ENCODE measurements around the gene RPUSD1. TPM values are rescaled to one million over a fixed set of nuclear protein-coding genes. Genes with fewer than 3 reads are reported as not detected.

The RPUSD1 gene
- total RNA-seq, 3 donors from 2014 or later (not counting 1 experiment from before 2014, with no cell fraction given): 20.8 to 31.7 (median 29.6) TPM

DNA sequence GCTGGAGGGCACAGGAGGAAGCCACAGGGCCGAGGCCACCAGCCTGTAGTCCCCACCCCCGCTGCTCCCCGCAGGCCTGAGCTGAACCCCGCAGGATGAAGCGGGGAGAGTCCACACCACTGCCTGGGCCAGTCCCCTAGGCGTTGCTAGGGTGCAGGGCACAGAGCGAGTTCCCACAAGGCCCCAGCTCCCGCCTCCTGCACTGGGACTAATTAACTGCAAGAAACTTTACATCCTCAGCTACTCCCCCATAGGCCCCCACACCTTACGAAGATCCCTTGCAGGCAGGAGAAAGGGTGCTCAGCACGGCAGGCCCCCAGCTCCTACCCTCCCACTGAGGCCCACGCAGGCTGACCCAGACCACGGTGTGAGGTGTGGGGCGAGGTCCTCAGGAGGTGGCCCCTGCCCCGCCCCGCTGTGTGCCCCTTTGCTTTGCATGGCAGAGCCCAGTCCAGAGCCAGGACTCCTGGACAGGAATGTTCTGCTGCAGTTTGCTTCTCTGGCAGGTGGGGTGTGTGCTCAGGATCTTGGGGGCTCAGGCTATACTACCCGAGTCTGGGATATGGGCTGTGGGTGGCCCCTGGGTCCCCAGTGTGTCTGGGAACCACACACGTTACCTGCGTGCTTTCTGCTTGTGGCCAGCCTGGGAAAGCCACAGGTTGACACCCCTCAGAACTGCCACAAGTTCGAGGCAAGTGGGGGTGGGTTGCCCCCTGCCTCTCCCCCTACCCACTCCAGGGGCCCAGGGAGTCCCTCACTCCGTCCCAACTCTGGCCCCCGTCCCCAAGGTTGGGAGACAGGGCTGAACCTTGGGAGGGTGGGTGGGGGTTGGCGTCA, 11.1 kb upstream of the RPUSD1 start:
- ATAC-seq (no peak), DNase-seq (no peak)
- no peak overlapping the region for H3K4me3 Mint-ChIP-seq
- WGBS (ENCODE audit: insufficient coverage): 59% methylated on average over 22 of the region's 22 CpGs
- Histone ChIP-seq H3K36me3 (ENCODE audit: control insufficient read depth, insufficient read depth, low read length) (no peaks in the 10 kb centered on the region), H3K4me1 (ENCODE audit: control insufficient read depth, insufficient read depth, low read length) (no peaks in the 10 kb centered on the region), H3K27me3 (ENCODE audit: control insufficient read depth, insufficient read depth, low read length) (peaks cover 13% of the 10 kb centered on the region), H3K9me3 (ENCODE audit: control insufficient read depth, insufficient read depth, low read length) (no peaks in the 10 kb centered on the region), H3K4me3 (ENCODE audit: low read length) (no peak overlapping the region), H3K27ac (ENCODE audit: low read length) (no peak overlapping the region)
- H3K27me3 Mint-ChIP-seq (ENCODE audit: low read depth in 2 of 2): peaks cover 0 to 3% of the 10 kb centered on the region in 2 donors
- H3K9me3 Mint-ChIP-seq: no peaks in the 10 kb centered on the region
- TF ChIP-seq, protein P1, sequence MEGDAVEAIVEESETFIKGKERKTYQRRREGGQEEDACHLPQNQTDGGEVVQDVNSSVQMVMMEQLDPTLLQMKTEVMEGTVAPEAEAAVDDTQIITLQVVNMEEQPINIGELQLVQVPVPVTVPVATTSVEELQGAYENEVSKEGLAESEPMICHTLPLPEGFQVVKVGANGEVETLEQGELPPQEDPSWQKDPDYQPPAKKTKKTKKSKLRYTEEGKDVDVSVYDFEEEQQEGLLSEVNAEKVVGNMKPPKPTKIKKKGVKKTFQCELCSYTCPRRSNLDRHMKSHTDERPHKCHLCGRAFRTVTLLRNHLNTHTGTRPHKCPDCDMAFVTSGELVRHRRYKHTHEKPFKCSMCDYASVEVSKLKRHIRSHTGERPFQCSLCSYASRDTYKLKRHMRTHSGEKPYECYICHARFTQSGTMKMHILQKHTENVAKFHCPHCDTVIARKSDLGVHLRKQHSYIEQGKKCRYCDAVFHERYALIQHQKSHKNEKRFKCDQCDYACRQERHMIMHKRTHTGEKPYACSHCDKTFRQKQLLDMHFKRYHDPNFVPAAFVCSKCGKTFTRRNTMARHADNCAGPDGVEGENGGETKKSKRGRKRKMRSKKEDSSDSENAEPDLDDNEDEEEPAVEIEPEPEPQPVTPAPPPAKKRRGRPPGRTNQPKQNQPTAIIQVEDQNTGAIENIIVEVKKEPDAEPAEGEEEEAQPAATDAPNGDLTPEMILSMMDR (IDR thresholded peaks at IDR 0.05): no peak
- no peaks in the 10 kb centered on the region for H3K4me1 Mint-ChIP-seq
- no peaks in the 10 kb centered on the region for H3K36me3 Mint-ChIP-seq
- H3K27ac Mint-ChIP-seq: no peak overlapping the region
- intact Hi-C loops (cut with micrococcal nuclease): no loop called here

DNA sequence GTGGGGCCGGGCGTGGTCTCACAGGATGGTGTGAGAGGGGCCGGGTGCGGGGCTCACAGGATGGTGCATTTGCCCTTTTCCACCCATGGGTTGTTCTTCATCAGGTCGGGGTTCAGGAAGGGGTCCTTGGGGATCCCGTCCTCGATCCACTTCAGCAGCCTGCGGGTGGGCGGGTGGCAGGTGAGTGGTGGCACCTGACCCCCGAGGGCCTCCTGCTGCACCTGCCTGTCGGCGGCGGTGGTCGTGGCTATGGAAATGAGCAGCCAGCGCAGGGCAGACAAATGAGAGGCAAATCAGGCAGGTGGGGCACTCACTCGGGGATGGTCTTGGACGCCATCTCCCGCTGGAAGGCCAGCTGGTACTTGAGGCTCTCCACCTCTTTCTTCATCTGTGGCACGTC, 10.5 kb upstream of the RPUSD1 start:
- peaks cover 0 to 3% of the 10 kb centered on the region in 2 donors for H3K27me3 Mint-ChIP-seq (ENCODE audit: low read depth in 2 of 2)
- WGBS (ENCODE audit: insufficient coverage): 89% methylated on average over 19 of the region's 19 CpGs
- TF ChIP-seq, protein P1 (IDR thresholded peaks at IDR 0.05): no peak
- H3K4me3 ChIP-seq (ENCODE audit: low read length): no peak overlapping the region
- H3K9me3 ChIP-seq (ENCODE audit: control insufficient read depth, insufficient read depth, low read length): no peaks in the 10 kb centered on the region
- H3K36me3 ChIP-seq (ENCODE audit: control insufficient read depth, insufficient read depth, low read length): no peaks in the 10 kb centered on the region
- H3K4me1 ChIP-seq (ENCODE audit: control insufficient read depth, insufficient read depth, low read length): no peaks in the 10 kb centered on the region
- no peak overlapping the region for H3K27ac Mint-ChIP-seq
- no peaks in the 10 kb centered on the region for H3K4me1 Mint-ChIP-seq
- H3K27ac ChIP-seq (ENCODE audit: low read length): no peak overlapping the region
- DNase-seq (no peak), ATAC-seq (no peak)
- H3K36me3 Mint-ChIP-seq: no peaks in the 10 kb centered on the region
- intact Hi-C loops (cut with micrococcal nuclease): no loop called here
- no peaks in the 10 kb centered on the region for H3K9me3 Mint-ChIP-seq
- H3K27me3 ChIP-seq (ENCODE audit: control insufficient read depth, insufficient read depth, low read length): peaks cover 13% of the 10 kb centered on the region
- H3K4me3 Mint-ChIP-seq: no peak overlapping the region

DNA sequence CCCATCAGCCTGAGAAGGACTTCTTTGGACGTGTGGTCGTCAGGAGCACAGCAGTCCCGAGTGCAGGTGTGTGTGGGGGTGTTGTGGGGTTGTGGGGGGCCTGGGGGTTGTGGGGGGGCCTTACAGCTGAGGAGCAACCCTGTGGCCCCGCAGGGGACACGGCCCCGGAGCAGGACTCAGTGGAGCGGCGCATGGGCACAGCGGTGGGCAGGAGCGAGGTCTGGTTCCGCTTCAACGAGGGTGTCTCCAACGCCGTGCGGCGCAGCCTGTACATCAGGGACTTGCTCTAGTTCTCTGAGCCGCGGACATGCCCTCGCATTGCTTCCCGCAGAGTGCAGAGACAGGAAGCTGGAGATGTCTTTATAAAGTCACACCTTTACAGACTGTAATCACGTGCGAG, 9.5 kb upstream of the RPUSD1 start:
- Histone ChIP-seq H3K27me3 (ENCODE audit: control insufficient read depth, insufficient read depth, low read length) (peaks cover 13% of the 10 kb centered on the region), H3K27ac (ENCODE audit: low read length) (no peak overlapping the region), H3K4me1 (ENCODE audit: control insufficient read depth, insufficient read depth, low read length) (no peaks in the 10 kb centered on the region), H3K36me3 (ENCODE audit: control insufficient read depth, insufficient read depth, low read length) (no peaks in the 10 kb centered on the region), H3K9me3 (ENCODE audit: control insufficient read depth, insufficient read depth, low read length) (no peaks in the 10 kb centered on the region), H3K4me3 (ENCODE audit: low read length) (no peak overlapping the region)
- intact Hi-C loops (cut with micrococcal nuclease): no loop called here
- no peaks in the 10 kb centered on the region for H3K4me1 Mint-ChIP-seq
- 96% methylated on average over 22 of the region's 22 CpGs for WGBS (ENCODE audit: insufficient coverage)
- no peak overlapping the region for H3K4me3 Mint-ChIP-seq
- no peaks in the 10 kb centered on the region for H3K36me3 Mint-ChIP-seq
- ATAC-seq (no peak), DNase-seq (no peak)
- H3K27ac Mint-ChIP-seq: no peak overlapping the region
- TF ChIP-seq, protein P1 (IDR thresholded peaks at IDR 0.05): no peak
- H3K27me3 Mint-ChIP-seq (ENCODE audit: low read depth in 2 of 2): peaks cover 0 to 3% of the 10 kb centered on the region in 2 donors
- no peaks in the 10 kb centered on the region for H3K9me3 Mint-ChIP-seq

DNA sequence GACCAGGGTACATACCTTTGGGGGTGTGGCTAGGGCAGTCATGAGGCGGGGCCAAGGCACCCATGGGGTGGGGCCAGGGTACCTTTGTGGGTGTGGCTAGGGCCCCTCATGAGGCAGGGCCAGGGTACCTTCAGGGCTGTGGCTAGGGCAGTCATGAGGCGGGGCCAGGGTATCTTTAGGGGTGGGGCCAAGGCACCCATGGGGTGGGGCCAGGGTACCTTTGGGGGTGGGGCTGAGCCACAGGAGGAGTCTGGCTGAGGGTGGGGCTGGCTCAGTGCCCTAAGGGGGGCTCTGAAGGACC, 8.9 kb upstream of the RPUSD1 start:
- H3K4me1 ChIP-seq (ENCODE audit: control insufficient read depth, insufficient read depth, low read length): no peaks in the 10 kb centered on the region
- DNase-seq: no peak
- peak in 1 of 3 donors; percentile 15 for ATAC-seq
- H3K36me3 ChIP-seq (ENCODE audit: control insufficient read depth, insufficient read depth, low read length): no peaks in the 10 kb centered on the region
- Mint-ChIP-seq H3K9me3 (no peaks in the 10 kb centered on the region), H3K4me3 (no peak overlapping the region), H3K36me3 (no peaks in the 10 kb centered on the region), H3K4me1 (no peaks in the 10 kb centered on the region), H3K27me3 (ENCODE audit: low read depth in 2 of 2) (peaks cover 0 to 3% of the 10 kb centered on the region in 2 donors), H3K27ac (no peak overlapping the region)
- 97% methylated on average over 2 of the region's 2 CpGs for WGBS (ENCODE audit: insufficient coverage)
- H3K27me3 ChIP-seq (ENCODE audit: control insufficient read depth, insufficient read depth, low read length): peaks cover 13% of the 10 kb centered on the region
- no peaks in the 10 kb centered on the region for H3K9me3 ChIP-seq (ENCODE audit: control insufficient read depth, insufficient read depth, low read length)
- intact Hi-C loops (cut with micrococcal nuclease): no loop called here
- no peak overlapping the region for H3K4me3 ChIP-seq (ENCODE audit: low read length)
- TF ChIP-seq, protein P1 (IDR thresholded peaks at IDR 0.05): no peak
- no peak overlapping the region for H3K27ac ChIP-seq (ENCODE audit: low read length)
